Stimulated activated naive CD4-positive, alpha-beta T cell (primary cell): Measurements from ENCODE around the gene ERBB4.

Experiments
- DNase-seq, 6 experiments: peaks; one replicate each; lab custom pipeline; 2025; lab: John Stamatoyannopoulos, UW

ERBB4 gene

GRCh38 chr2:212364112-212364985 is 174.3 kb downstream of the ERBB4 start:
- no peak for DNase-seq

GRCh38 chr2:212361174-212361756 is 177.3 kb downstream of the ERBB4 start:
- DNase-seq, result no peak

- DNase-seq, result no peak
Measured at GRCh38 chr2:212360068-212360460, 178.5 kb downstream of the ERBB4 start.

GRCh38 chr2:212359425-212360067 is 179.1 kb downstream of the ERBB4 start:
- DNase-seq, result no peak

GRCh38 chr2:212357606-212358005 is 181.0 kb downstream of the ERBB4 start:
- DNase-seq, result no peak

- DNase-seq, result no peak
Measured at GRCh38 chr2:212354382-212354781, 184.2 kb downstream of the ERBB4 start.

- DNase-seq, result no peak
Measured at GRCh38 chr2:212348501-212348900, 190.1 kb downstream of the ERBB4 start.

- DNase-seq, result no peak
Measured at GRCh38 chr2:212346865-212347264, 191.7 kb downstream of the ERBB4 start.

GRCh38 chr2:212345966-212346365 is 192.6 kb downstream of the ERBB4 start:
- no peak for DNase-seq

- DNase-seq, result no peak
Measured at GRCh38 chr2:212344131-212344530, 194.5 kb downstream of the ERBB4 start.

GRCh38 chr2:212343167-212343566 is 195.4 kb downstream of the ERBB4 start:
- DNase-seq, result no peak

GRCh38 chr2:212337486-212338343 is 200.9 kb downstream of the ERBB4 start:
- DNase-seq, result no peak

- DNase-seq, result peak in 1 of 6 experiments; percentile 0
Measured at GRCh38 chr2:212337036-212337435, 201.6 kb downstream of the ERBB4 start.

GRCh38 chr2:212330263-212330662 is 208.3 kb downstream of the ERBB4 start:
- DNase-seq, result no peak

GRCh38 chr2:212328712-212329496 is 209.7 kb downstream of the ERBB4 start:
- no peak for DNase-seq

- DNase-seq, result no peak
Measured at GRCh38 chr2:212328136-212328535, 210.5 kb downstream of the ERBB4 start.

GRCh38 chr2:212327171-212327809 is 211.3 kb downstream of the ERBB4 start:
- DNase-seq, result no peak

GRCh38 chr2:212318636-212319035 is 220.0 kb downstream of the ERBB4 start:
- no peak for DNase-seq

GRCh38 chr2:212314680-212315079 is 223.9 kb downstream of the ERBB4 start:
- no peak for DNase-seq

GRCh38 chr2:212311807-212312404 is 226.7 kb downstream of the ERBB4 start:
- no peak for DNase-seq
